CD4-positive, alpha-beta memory T cell (primary cell): ENCODE results near the gene GCFC2. TPM values are rescaled to one million over a fixed set of nuclear protein-coding genes. Genes with fewer than 3 reads are reported as not detected.
A peak's percentile ranks its signal among the peaks of the same experiment; 100 is the strongest.

Experiments used
- CTCF ChIA-PET: fragments of 350-600 bp; sonication (Branson Sonifier 250); formaldehyde crosslinking; loops from one replicate; lab custom pipeline; 2021; ENCODE audit warnings: inconsistent platforms; ENCODE audit not compliant: partially characterized antibody; lab: Charles Lee
- POLR2A ChIA-PET: fragments of 350-600 bp; sonication (Branson Sonifier 250); formaldehyde crosslinking; loops from one replicate; lab custom pipeline; 2021; ENCODE audit not compliant: partially characterized antibody; lab: Charles Lee
- DNase-seq, 5 donors: peaks; one replicate each; pipeline versions ENCODE4 v3.0.0 to v3.0.0-alpha.2; 2020 to 2022; ENCODE audit warnings: mixed read lengths in 1 of 5
- H3K27ac ChIP-seq: one replicate; pipeline ENCODE4 v1.7.0; 2013; ENCODE audit warnings: low read depth, low read length
- H3K27me3 ChIP-seq: 2 replicates; pipeline ENCODE4 v1.7.0; 2013; ENCODE audit warnings: mild to moderate bottlenecking, low read length, moderate library complexity; ENCODE audit not compliant: insufficient read depth
- H3K36me3 ChIP-seq: 2 replicates; pipeline ENCODE4 v1.7.0; 2013; ENCODE audit warnings: mild to moderate bottlenecking, low read length, moderate library complexity; ENCODE audit not compliant: insufficient read depth
- H3K4me1 ChIP-seq: 2 replicates; pipeline ENCODE4 v1.7.0; 2013; ENCODE audit warnings: mild to moderate bottlenecking, low read length, moderate library complexity; ENCODE audit not compliant: insufficient read depth
- H3K4me3 ChIP-seq, 2 donors: one replicate each; pipeline ENCODE4 v1.7.0; 2013; ENCODE audit warnings: low read length in 2 of 2, mild to moderate bottlenecking in 1 of 2
- H3K9me3 ChIP-seq, 2 donors: one replicate each; pipeline ENCODE4 v1.7.0; 2013; ENCODE audit warnings: low read length in 2 of 2, control low read depth in 1 of 2; ENCODE audit not compliant: control insufficient read depth in 1 of 2
- H3K27ac Mint-ChIP-seq, 7 donors: one replicate each; pipeline ENCODE4 v1.8.0; 2020 to 2021; ENCODE audit warnings: mixed read lengths in 7 of 7, mild to moderate bottlenecking in 6 of 7, inconsistent platforms in 3 of 7, moderate library complexity in 3 of 7
- H3K27me3 Mint-ChIP-seq, 2 donors: one replicate each; pipeline ENCODE4 v1.8.0; 2020 to 2021; ENCODE audit warnings: mixed read lengths in 2 of 2
- H3K36me3 Mint-ChIP-seq, 2 donors: one replicate each; pipeline ENCODE4 v1.8.0; 2020 to 2021; ENCODE audit warnings: mixed read lengths in 2 of 2, inconsistent platforms in 1 of 2, mild to moderate bottlenecking in 1 of 2
- H3K4me1 Mint-ChIP-seq, 4 donors: one replicate each; pipeline ENCODE4 v1.8.0; 2020 to 2021; ENCODE audit warnings: mixed read lengths in 4 of 4, mild to moderate bottlenecking in 1 of 4
- H3K4me3 Mint-ChIP-seq, 8 donors: one replicate each; pipeline ENCODE4 v1.8.0; 2020 to 2021; ENCODE audit warnings: mixed read lengths in 8 of 8, mild to moderate bottlenecking in 7 of 8, moderate library complexity in 6 of 8, inconsistent platforms in 3 of 8
- H3K9me3 Mint-ChIP-seq, 8 donors: one replicate each; pipeline ENCODE4 v1.8.0; 2020 to 2021; ENCODE audit warnings: mixed read lengths in 8 of 8, mild to moderate bottlenecking in 5 of 8, inconsistent platforms in 3 of 8, moderate library complexity in 1 of 8
- intact Hi-C: fragments of 100-400 bp; cut with micrococcal nuclease; formaldehyde crosslinking; loops from one replicate; pipeline ENCODE4 v1.15.1; 2023
- polyA plus RNA-seq, 2 donors: library from polyadenylated mRNA; unstranded; fragments of 300-500 nt; fragmentation: Illumina TruSeq; gene quantifications; one replicate each; pipeline ENCODE4 v1.2.3, GENCODE V29; 2021
- total RNA-seq, 2 experiments: library from RNA; stranded (reverse); gene quantifications; one replicate each; pipeline ENCODE4 v1.2.3, GENCODE V29; 2021

GCFC2 gene
- total and polyA plus RNA-seq, 4 experiments from 2014 or later, result 22.9 to 31.2 (median 27.3) TPM

DNA sequence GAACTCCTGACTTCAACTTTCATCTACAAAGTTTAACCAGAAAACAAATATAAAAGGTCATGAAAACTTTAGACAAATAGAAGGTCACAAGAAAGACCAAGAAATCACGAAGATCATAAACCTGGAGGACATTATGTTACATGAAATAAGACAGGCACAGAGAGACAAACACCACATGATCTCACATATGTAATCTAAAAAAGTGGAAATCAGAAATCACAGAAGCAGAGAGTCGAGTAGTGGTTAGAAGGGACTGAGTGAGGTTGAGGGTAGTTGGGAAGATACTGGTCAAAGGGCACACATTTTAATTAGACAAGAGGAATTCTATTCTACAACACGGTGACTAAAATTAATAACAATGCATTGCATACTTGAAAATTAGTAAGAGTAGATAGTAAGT, 1.4 kb downstream of the GCFC2 start:
- DNase-seq, result no peak
- Mint-ChIP-seq H3K4me3 (peak overlapping the region; percentile 53 to 87 (median 70)), H3K36me3 (peaks cover 16% of the 10 kb centered on the region in 2 donors), H3K27me3 (no peaks in the 10 kb centered on the region), H3K4me1 (peaks cover 23 to 33% (median 28%) of the 10 kb centered on the region in 4 donors), H3K27ac (peak overlapping the region in 4 of 7 donors; percentile 30 to 77 (median 47)), H3K9me3 (peaks cover 0 to 1% (median 0%) of the 10 kb centered on the region in 8 donors)
- Histone ChIP-seq H3K27me3 (no peaks in the 10 kb centered on the region), H3K27ac (no peak overlapping the region), H3K36me3 (no peaks in the 10 kb centered on the region), H3K4me3 (no peak overlapping the region), H3K9me3 (no peaks in the 10 kb centered on the region), H3K4me1 (peaks cover 32% of the 10 kb centered on the region)
- intact Hi-C loops, result no loop called here
- ChIA-PET CTCF (interaction anchor here (1.1 to 2.0 kb wide), 3 partner anchors 10 to 45 kb away, joined by 3 to 4 read pairs (median 3); no protein-coding TSS in a partner anchor), POLR2A (interaction anchor here (1.3 to 3.8 kb wide), 2 partner anchors 59 to 63 kb away, joined by 3 to 29 read pairs; partner anchors contain the start of gene MRPL19)

DNA sequence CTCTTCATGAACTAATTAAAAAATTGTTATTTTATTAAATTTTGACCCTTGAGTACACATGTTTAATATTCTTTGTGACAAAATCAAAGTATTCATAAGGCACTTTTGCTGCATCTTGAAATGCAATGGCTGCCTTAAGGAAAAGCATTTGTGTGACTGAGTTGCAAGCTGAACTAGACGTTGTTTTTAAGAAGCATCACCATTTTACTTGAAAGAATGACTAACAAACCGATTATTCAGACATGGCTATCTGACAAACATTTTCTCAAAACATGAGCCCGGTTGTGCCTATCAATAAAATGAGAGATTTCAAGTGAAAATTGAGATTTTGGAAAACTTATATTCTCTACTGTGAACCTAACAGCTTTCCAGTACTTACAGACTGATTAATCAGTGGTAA, 2.8 kb downstream of the GCFC2 start:
- Histone ChIP-seq H3K36me3 (peaks cover 6% of the 10 kb centered on the region), H3K9me3 (no peaks in the 10 kb centered on the region), H3K27ac (no peak overlapping the region), H3K4me3 (no peak overlapping the region), H3K4me1 (peaks cover 32% of the 10 kb centered on the region), H3K27me3 (no peaks in the 10 kb centered on the region)
- intact Hi-C loops, result no loop called here
- H3K36me3 Mint-ChIP-seq, result peaks cover 28 to 30% of the 10 kb centered on the region in 2 donors
- no peaks in the 10 kb centered on the region for H3K27me3 Mint-ChIP-seq
- DNase-seq, result no peak
- H3K27ac Mint-ChIP-seq, result no peak overlapping the region
- CTCF ChIA-PET, result interaction anchor here (0.6 kb wide), 1 partner anchor 43 kb away, joined by 3 read pairs; no protein-coding TSS in a partner anchor
- POLR2A ChIA-PET, result no interaction called here
- H3K4me1 Mint-ChIP-seq, result peaks cover 23 to 33% (median 30%) of the 10 kb centered on the region in 4 donors
- H3K4me3 Mint-ChIP-seq, result peak overlapping the region in 4 of 8 donors; percentile 15 to 52 (median 36)
- peaks cover 0 to 1% (median 0%) of the 10 kb centered on the region in 8 donors for H3K9me3 Mint-ChIP-seq

DNA sequence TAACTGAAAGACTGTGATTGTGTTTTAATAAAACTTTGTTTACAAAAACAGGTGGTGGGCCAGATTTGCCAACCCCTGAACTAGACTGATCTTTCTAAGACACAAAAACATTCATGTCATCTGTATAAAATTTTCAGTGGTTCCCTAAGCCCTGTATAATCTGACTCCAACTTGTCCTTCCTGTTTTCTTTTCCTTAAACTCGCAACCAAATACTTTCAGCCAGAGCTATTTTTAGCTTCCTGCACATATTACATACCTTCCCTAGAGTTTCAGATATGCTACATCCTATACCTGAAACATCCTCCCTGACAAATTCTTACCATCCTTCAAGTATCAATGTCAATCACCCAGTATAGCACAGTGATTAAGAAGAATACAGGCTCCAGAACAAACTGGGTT, 4.8 kb downstream of the GCFC2 start:
- Histone ChIP-seq H3K27me3 (no peaks in the 10 kb centered on the region), H3K4me1 (peaks cover 25% of the 10 kb centered on the region), H3K36me3 (peaks cover 16% of the 10 kb centered on the region), H3K4me3 (no peak overlapping the region), H3K27ac (no peak overlapping the region), H3K9me3 (no peaks in the 10 kb centered on the region)
- H3K9me3 Mint-ChIP-seq, result peaks cover 0 to 1% (median 0%) of the 10 kb centered on the region in 8 donors
- intact Hi-C loops, result no loop called here
- CTCF ChIA-PET, result interaction anchor here (0.7 to 1.9 kb wide), 2 partner anchors 38 to 66 kb away, joined by 3 to 6 read pairs; no protein-coding TSS in a partner anchor
- no peaks in the 10 kb centered on the region for H3K27me3 Mint-ChIP-seq
- peak overlapping the region in 3 of 7 donors; percentile 20 to 57 (median 37) for H3K27ac Mint-ChIP-seq
- DNase-seq, result no peak
- POLR2A ChIA-PET, result no interaction called here
- no peak overlapping the region for H3K4me3 Mint-ChIP-seq
- H3K36me3 Mint-ChIP-seq, result peaks cover 44 to 48% of the 10 kb centered on the region in 2 donors
- peaks cover 16 to 28% (median 25%) of the 10 kb centered on the region in 4 donors for H3K4me1 Mint-ChIP-seq

DNA sequence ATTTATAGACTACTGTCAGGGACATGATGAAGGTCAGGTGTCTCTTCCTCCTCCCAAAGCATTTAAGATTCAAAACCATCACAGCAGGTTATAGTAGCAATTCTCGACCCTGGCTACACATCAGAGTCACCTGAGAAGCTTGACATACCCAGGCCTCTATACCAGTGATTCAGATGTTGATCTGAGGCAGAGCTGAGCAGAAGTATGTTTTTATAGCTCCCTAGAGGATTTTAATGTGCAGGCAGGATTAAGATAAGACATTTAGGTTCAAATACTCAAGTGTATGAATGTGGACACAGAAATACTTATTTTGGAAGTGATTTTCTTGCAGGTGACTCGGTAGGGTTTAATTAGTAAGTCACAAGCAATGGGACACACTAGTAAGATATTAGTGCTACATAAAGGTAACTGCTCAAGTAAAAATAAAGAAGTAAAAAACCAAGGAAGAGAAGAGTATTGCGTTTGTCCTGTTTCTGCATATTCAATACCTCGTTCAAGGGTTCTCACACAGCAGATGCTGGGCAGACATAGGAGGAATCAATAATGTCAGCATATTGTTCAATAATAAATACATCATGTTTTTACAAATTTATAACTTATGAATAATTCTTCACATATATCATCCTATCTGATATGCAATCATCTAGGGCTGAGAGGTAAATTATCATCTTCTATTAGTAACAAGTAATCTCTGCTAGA, 7.0 kb downstream of the GCFC2 start:
- Histone ChIP-seq H3K27me3 (no peaks in the 10 kb centered on the region), H3K9me3 (no peaks in the 10 kb centered on the region), H3K4me1 (peaks cover 11% of the 10 kb centered on the region), H3K36me3 (peaks cover 25% of the 10 kb centered on the region), H3K27ac (no peak overlapping the region), H3K4me3 (no peak overlapping the region)
- Mint-ChIP-seq H3K36me3 (peaks cover 57 to 64% of the 10 kb centered on the region in 2 donors), H3K9me3 (no peaks in the 10 kb centered on the region), H3K27ac (peak overlapping the region in 1 of 7 donors; percentile 4), H3K4me3 (no peak overlapping the region), H3K27me3 (no peaks in the 10 kb centered on the region), H3K4me1 (peaks cover 9 to 18% (median 11%) of the 10 kb centered on the region in 4 donors)
- CTCF ChIA-PET, result no interaction called here
- DNase-seq, result no peak
- POLR2A ChIA-PET, result no interaction called here
- intact Hi-C loops, result no loop called here

DNA sequence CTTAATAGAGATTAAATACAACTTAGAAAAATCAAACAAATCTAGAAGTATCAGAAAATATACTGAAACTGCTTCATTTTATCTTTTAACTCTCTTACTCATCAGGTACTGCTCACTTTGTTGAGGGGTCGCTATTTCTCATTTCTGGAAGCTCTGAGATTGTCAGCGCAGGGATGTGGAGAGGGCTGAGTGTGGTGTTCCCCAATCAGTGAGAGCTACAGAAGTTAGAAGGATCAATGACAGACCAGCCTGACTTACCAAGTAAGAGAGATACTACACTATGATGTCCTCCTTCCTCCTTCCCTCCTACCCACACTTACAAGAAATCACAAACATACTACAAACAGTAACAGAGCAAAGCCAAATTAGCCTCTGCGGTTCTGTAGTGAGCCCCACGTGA, 8.1 kb downstream of the GCFC2 start:
- no peaks in the 10 kb centered on the region for H3K9me3 ChIP-seq
- H3K36me3 Mint-ChIP-seq, result peaks cover 66 to 74% of the 10 kb centered on the region in 2 donors
- H3K9me3 Mint-ChIP-seq, result peaks cover 0 to 2% (median 0%) of the 10 kb centered on the region in 8 donors
- peaks cover 31% of the 10 kb centered on the region for H3K36me3 ChIP-seq
- H3K4me1 ChIP-seq, result no peaks in the 10 kb centered on the region
- peak overlapping the region in 2 of 7 donors; percentile 7 to 37 for H3K27ac Mint-ChIP-seq
- peaks cover 0 to 10% (median 4%) of the 10 kb centered on the region in 4 donors for H3K4me1 Mint-ChIP-seq
- H3K27ac ChIP-seq, result no peak overlapping the region
- ChIA-PET CTCF (no interaction called here), POLR2A (no interaction called here)
- no peak overlapping the region for H3K4me3 ChIP-seq
- H3K27me3 Mint-ChIP-seq, result no peaks in the 10 kb centered on the region
- intact Hi-C loops, result no loop called here
- no peaks in the 10 kb centered on the region for H3K27me3 ChIP-seq
- DNase-seq, result no peak
- H3K4me3 Mint-ChIP-seq, result no peak overlapping the region

DNA sequence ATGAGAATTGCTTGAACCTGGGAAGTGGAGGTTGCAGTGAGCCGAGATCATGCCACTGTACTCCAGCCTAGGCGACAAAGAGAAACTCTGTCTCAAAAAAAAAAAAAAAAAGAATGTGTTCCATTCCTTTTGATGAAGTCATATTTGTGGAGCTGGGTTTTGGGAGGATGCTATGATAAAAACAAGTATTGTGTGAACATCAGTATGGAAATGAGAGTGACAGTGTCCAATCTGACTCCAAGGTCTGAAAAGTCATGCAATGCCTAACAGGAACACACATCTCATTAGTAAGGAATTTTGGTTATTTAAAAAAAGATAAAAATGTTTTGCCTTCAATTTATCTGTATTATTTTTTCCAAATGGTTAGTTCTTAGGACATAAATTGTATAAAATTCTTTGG, 11.8 kb downstream of the GCFC2 start:
- no peaks in the 10 kb centered on the region for H3K9me3 ChIP-seq
- Mint-ChIP-seq H3K4me3 (no peak overlapping the region), H3K27me3 (no peaks in the 10 kb centered on the region), H3K27ac (no peak overlapping the region), H3K4me1 (peaks cover 0 to 4% (median 0%) of the 10 kb centered on the region in 4 donors), H3K9me3 (peaks cover 0 to 4% (median 0%) of the 10 kb centered on the region in 8 donors), H3K36me3 (peaks cover 60 to 61% of the 10 kb centered on the region in 2 donors)
- peaks cover 36% of the 10 kb centered on the region for H3K36me3 ChIP-seq
- POLR2A ChIA-PET, result no interaction called here
- no peaks in the 10 kb centered on the region for H3K27me3 ChIP-seq
- no peak overlapping the region for H3K4me3 ChIP-seq
- no peak overlapping the region for H3K27ac ChIP-seq
- DNase-seq, result no peak
- intact Hi-C loops, result no loop called here
- CTCF ChIA-PET, result interaction anchor here (1.5 kb wide), 1 partner anchor 22 kb away, joined by 6 read pairs; no protein-coding TSS in a partner anchor
- no peaks in the 10 kb centered on the region for H3K4me1 ChIP-seq

DNA sequence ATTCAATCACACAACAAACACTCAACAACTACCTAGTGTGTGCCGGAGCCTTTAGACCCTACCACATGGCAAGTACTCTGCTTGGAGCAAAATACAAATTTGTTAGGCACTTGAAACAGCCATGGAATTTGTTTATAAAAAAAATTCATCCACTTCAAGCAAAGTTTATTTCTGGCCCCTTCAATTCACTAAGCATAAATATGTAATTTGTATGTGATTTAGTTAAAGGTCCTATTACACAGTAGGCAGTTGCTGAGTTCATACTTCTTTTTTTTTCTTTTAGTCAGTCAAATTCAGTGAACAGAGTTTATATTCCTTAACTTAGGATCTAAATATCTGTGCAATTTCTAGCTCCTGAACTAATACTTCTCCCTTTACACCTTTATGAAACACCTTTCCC, 22.5 kb downstream of the GCFC2 start:
- peaks cover 19% of the 10 kb centered on the region for H3K36me3 ChIP-seq
- H3K27ac ChIP-seq, result no peak overlapping the region
- H3K27ac Mint-ChIP-seq, result no peak overlapping the region

More for the DNA sequence above, 22.5 kb downstream of the GCFC2 start:
- H3K4me3 ChIP-seq, result no peak overlapping the region
- Mint-ChIP-seq H3K36me3 (peaks cover 53 to 60% of the 10 kb centered on the region in 2 donors), H3K4me1 (peaks cover 9 to 16% (median 12%) of the 10 kb centered on the region in 4 donors), H3K9me3 (peaks cover 0 to 1% (median 0%) of the 10 kb centered on the region in 8 donors), H3K4me3 (no peak overlapping the region), H3K27me3 (no peaks in the 10 kb centered on the region)
- no peaks in the 10 kb centered on the region for H3K9me3 ChIP-seq
- H3K27me3 ChIP-seq, result no peaks in the 10 kb centered on the region
- ChIA-PET POLR2A (no interaction called here), CTCF (interaction anchor here (0.9 to 2.8 kb wide), 3 partner anchors 10 to 60 kb away, joined by 3 to 21 read pairs (median 3); no protein-coding TSS in a partner anchor)
- intact Hi-C loops, result no loop called here
- DNase-seq, result no peak
- no peaks in the 10 kb centered on the region for H3K4me1 ChIP-seq
